GM21723 (cell line): Measurements from ENCODE around the gene HEMGN.
"Not testable (repeated sequence)": the region's sequence is repeated elsewhere in the genome, so short reads cannot be mapped to it uniquely, and the experiment has no call there.

ENCODE experiments used
- ATAC-seq: cut with Tn5 transposase; IDR thresholded peaks from one replicate; pipeline ENCODE4 v1.9.1; 2021; ENCODE audit warnings: mild to moderate bottlenecking, moderate library complexity; ENCODE audit not compliant: unreplicated experiment

Gene HEMGN

GRCh38 chr9:97964901-97965300 lies 26.9 kb upstream of the HEMGN start:
- no peak for ATAC-seq

DNA sequence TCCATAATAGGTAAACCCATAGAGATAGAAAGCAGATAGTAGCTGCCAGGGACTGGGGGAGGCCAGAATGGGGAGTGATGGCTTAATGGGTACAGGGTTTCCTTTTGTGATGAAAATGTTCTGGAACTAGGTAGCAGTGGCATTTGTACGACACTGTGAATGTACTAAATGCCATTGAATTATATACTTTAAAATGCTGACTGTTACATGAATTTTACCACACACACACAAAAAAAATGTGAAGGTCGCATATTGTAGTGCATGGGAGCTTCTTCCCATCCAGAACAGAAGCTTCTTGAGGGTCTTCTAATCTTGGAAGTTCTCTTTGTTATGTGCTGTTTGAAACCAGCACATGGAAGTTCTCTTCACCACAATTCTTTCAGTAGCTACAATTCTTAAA lies 25.3 kb upstream of the HEMGN start:
- ATAC-seq = no peak

DNA sequence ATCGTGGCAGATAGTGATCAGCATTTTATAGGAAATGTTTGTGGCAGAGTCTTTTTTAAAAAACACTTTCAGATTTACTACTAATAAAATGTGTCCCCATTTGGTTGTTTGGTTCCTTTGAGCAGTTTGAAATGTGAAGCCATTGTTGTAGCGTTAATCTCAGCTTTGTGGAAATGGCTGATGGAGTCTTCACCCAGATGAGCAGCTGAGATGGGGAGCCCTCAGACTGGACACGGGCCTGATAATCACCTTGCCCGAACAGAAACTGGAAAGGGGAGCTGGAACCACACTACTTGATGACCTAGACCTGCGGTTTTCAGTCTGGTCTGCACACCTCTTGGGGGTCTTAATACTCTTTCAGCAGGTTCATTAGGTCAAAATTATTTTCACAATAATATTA lies 24.6 kb upstream of the HEMGN start:
- ATAC-seq = no peak

GRCh38 chr9:97962136-97962535 lies 24.2 kb upstream of the HEMGN start:
- ATAC-seq = no peak

DNA sequence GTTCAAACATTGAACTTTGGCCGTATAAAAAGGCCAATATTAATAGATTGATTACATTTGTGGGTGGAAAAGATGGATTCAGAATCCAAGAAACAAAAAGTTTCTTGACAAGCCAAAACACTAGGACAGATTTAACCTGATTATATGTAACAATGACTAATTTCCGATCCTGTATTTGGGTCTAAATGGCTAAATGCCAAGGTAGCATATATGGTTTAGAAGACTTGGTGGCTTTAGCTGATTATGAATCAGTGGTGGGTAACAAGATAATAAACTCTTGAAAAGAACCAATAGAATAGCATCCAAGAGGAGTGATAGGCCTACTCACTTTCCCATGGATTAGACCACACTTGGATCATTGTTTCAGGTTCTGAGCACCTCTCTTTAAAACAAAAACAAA lies 23.4 kb upstream of the HEMGN start:
- no peak for ATAC-seq

- ATAC-seq = not testable (repeated sequence)
Measured at GRCh38 chr9:97960678-97961328, 22.8 kb upstream of the HEMGN start.

GRCh38 chr9:97959585-97959984 lies 21.6 kb upstream of the HEMGN start:
- ATAC-seq = no peak

GRCh38 chr9:97958812-97959511 lies 21.0 kb upstream of the HEMGN start:
- ATAC-seq = no peak

- ATAC-seq = no peak
Measured at GRCh38 chr9:97956331-97956730, 18.4 kb upstream of the HEMGN start.

DNA sequence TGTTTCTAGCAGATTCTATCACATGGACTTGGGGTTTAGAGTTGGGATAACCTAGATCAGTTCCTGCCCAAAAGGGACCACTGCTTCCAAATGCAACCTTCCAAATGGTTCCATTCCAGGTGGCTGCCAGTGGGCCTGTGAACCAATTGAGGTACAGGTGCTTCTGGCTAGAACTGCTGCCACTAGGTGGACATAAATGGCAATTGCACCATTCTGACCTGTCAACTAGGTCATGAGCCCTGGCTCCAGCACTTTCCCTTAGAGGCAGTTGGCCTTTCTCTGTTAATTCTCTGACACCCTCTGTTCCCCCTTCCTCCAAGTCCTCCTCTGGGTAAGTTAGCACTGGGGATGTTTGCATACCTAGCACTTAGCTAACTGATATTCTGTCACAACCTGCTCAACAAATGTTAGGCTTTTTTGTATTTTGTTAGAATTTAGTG lies 16.6 kb upstream of the HEMGN start:
- peak; percentile 75 for ATAC-seq

DNA sequence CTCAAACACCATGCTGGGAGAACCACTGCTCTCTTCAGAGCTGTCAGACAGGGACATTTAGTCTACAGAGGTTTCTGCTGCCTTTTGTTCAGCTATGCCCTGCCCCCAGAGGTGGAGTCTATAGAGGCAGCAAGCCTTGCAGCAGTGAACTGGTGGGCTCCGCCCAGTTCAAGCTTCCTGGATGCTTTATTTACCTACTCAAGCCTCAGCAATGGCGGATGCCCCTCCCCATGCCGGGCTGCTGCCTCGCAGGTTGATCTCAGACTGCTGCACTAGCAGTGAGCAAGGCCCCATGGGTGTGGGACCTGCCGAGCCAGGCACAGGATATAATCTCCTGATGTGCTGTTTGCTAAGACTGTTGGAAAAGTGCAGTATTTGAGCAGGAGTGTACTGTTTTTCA lies 12.9 kb upstream of the HEMGN start:
- ATAC-seq = not testable (repeated sequence)

- ATAC-seq = not testable (repeated sequence)
Measured at GRCh38 chr9:97947094-97947493, 9.1 kb upstream of the HEMGN start.

DNA sequence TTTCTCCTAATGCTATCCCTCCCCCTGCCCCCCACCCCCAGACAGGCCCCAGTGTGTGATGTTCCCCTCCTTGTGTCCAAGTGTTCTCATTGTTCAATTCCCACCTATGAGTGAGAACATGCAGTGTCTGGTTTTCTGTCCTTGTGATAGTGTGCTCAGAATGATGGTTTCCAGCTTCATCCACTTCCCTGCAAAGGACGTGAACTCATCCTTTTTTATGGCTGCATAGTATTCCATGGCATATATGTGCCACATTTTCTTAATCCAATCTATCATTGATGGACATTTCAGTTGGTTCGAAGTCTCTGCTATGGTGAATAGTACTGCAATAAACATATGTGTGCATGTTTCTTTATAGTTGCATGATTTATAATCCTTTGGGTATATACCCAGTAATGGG lies 7.5 kb upstream of the HEMGN start:
- not testable (repeated sequence) for ATAC-seq

- no peak for ATAC-seq
Measured at GRCh38 chr9:97944612-97945011, 6.6 kb upstream of the HEMGN start.

- ATAC-seq = no peak
Measured at GRCh38 chr9:97943308-97943855, 5.4 kb upstream of the HEMGN start.

GRCh38 chr9:97941323-97941722 lies 3.4 kb upstream of the HEMGN start:
- no peak for ATAC-seq

DNA sequence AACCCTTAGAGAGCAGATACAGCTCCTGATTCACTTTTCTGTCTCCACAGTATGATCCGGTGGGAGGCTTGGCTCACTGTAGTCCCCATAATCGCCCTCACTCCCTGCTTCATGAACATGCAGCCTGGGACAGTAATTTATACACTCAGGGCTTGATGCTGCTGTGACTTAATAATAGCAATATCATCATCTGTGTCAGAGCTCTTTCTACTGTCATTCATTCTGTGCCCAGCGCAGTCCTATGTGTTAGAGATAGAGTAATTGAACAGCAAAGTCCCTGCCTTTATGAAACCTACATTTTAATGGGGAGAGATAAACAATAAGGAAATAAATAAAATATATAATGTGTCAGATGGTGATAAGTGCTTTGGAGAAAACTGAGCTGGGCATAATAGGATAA lies 2.8 kb upstream of the HEMGN start:
- no peak for ATAC-seq

DNA sequence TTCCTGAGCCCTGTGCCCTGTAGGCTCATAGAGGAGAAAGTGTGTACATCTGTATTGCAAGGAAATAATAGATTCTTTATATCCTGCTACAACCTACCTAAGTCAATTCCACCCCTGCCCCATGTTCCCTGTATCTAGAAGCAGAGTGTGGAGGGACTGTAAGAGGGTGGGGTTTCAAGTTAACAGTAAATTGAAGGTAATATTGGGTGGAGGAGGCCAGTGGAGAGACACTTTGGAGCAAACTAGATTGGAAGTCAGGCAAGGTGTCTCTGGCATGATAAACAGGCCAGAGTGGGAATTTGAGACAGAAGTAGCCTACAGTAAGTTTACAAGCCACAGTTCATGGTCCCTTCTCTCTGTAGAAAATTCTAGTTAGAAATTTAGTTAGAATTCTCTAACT lies 2.3 kb upstream of the HEMGN start:
- ATAC-seq = no peak

GRCh38 chr9:97936998-97937397 lies 974 bp downstream of the HEMGN start:
- ATAC-seq = no peak

- ATAC-seq = no peak
Measured at GRCh38 chr9:97935276-97935675, 2.7 kb downstream of the HEMGN start.

GRCh38 chr9:97934321-97935115 lies 3.5 kb downstream of the HEMGN start:
- no peak for ATAC-seq
